Peyer's patch (tissue), 4 donors: ENCODE measurements around the gene MECP2.
"Not testable (repeated sequence)": the region's sequence is repeated elsewhere in the genome, so short reads cannot be mapped to it uniquely, and the experiment has no call there.

Source experiments
- POLR2A ChIP-seq, 2 donors: fragments of 450-650 bp; IDR thresholded peaks; one replicate each; pipeline ENCODE4 v1.5.1; 2017; ENCODE audit warnings: antibody characterized with exemption in 2 of 2, mild to moderate bottlenecking in 2 of 2, moderate library complexity in 2 of 2
- TF ChIP-seq, protein P1 (sequence below), 6 experiments: fragments of 450-650 bp in 4 of 6; fragments of 200-600 bp in 2 of 6; sonication (generic) in 1 of 6; IDR thresholded peaks; one replicate each; pipeline ENCODE4 v1.5.1; 2017 to 2019; ENCODE audit warnings: antibody characterized with exemption in 6 of 6, mild to moderate bottlenecking in 3 of 6, moderate library complexity in 1 of 6

DNA sequence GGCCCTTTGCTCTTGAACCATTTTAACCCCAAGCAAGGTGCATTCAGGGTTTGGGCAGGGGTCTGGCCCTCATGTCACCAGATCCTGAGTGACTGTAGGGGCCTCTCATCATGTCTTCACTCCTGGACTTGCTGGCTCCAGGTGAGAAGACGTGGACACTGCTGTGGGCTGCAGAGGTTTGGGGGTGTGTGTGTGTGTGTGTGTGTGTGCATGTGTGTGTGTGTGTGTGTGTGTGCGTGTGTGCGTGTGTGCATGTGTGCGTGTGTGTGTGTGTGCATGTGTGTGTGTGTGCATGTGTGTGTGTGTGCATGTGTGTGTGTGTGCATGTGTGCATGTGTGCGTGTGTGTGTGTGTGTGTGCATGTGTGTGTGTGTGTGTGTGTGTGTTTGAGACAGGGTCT is 103.1 kb downstream of the MECP2 start:
- TF ChIP-seq, protein P1, sequence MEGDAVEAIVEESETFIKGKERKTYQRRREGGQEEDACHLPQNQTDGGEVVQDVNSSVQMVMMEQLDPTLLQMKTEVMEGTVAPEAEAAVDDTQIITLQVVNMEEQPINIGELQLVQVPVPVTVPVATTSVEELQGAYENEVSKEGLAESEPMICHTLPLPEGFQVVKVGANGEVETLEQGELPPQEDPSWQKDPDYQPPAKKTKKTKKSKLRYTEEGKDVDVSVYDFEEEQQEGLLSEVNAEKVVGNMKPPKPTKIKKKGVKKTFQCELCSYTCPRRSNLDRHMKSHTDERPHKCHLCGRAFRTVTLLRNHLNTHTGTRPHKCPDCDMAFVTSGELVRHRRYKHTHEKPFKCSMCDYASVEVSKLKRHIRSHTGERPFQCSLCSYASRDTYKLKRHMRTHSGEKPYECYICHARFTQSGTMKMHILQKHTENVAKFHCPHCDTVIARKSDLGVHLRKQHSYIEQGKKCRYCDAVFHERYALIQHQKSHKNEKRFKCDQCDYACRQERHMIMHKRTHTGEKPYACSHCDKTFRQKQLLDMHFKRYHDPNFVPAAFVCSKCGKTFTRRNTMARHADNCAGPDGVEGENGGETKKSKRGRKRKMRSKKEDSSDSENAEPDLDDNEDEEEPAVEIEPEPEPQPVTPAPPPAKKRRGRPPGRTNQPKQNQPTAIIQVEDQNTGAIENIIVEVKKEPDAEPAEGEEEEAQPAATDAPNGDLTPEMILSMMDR (IDR thresholded peaks at IDR 0.05): not testable (repeated sequence)
- TF ChIP-seq POLR2A (IDR thresholded peaks at IDR 0.05): not testable (repeated sequence)
